ENCODE results near the gene PALMD.
A peak's percentile ranks its signal among the peaks of the same experiment; 100 is the strongest.

PALMD gene

DNA sequence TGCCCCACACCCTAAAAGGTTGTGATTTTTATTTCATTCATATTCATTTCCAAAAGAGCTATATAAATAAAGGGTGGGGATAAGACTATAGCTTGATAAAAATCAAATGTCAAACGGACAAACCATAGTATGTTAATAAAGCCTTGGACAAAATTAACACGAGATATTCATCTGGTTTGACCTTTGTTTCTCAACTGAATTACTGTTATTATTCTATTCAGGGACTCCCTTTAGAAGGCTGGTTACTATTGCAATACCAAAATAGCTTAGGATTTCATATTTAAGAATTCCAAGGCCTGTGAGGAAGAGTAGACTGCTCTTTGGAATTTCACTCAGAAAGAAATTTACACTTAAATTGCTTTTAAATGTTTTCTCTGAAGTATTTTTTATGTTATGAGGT, 10.2 kb upstream of the PALMD start:
- FAIRE-seq, result no peak
- no peak for TF ChIP-seq CTCF (IDR thresholded peaks at IDR 0.05; ENCODE audit: insufficient read depth, missing control alignments)
- no peak for DNase-seq (ENCODE audit: insufficient read length, low spot score)

- FAIRE-seq (peak; percentile 94), DNase-seq (ENCODE audit: insufficient read length, low spot score) (no peak)
- no peak for TF ChIP-seq CTCF (IDR thresholded peaks at IDR 0.05; ENCODE audit: insufficient read depth, missing control alignments)
These were observed 9.2 kb upstream of the PALMD start for GRCh38 chr1:99636647-99637175.

- no peak for DNase-seq (ENCODE audit: insufficient read length, low spot score)
- no peak for TF ChIP-seq CTCF (IDR thresholded peaks at IDR 0.05; ENCODE audit: insufficient read depth, missing control alignments)
- FAIRE-seq, result peak; percentile 70
These were observed 7.1 kb upstream of the PALMD start for GRCh38 chr1:99638853-99639252.

GRCh38 chr1:99639408-99639807, 6.5 kb upstream of the PALMD start:
- no peak for DNase-seq (ENCODE audit: insufficient read length, low spot score)
- no peak for TF ChIP-seq CTCF (IDR thresholded peaks at IDR 0.05; ENCODE audit: insufficient read depth, missing control alignments)
- peak; percentile 41 for FAIRE-seq

GRCh38 chr1:99639945-99640344, 6.0 kb upstream of the PALMD start:
- FAIRE-seq, result peak; percentile 82
- no peak for TF ChIP-seq CTCF (IDR thresholded peaks at IDR 0.05; ENCODE audit: insufficient read depth, missing control alignments)
- no peak for DNase-seq (ENCODE audit: insufficient read length, low spot score)

DNA sequence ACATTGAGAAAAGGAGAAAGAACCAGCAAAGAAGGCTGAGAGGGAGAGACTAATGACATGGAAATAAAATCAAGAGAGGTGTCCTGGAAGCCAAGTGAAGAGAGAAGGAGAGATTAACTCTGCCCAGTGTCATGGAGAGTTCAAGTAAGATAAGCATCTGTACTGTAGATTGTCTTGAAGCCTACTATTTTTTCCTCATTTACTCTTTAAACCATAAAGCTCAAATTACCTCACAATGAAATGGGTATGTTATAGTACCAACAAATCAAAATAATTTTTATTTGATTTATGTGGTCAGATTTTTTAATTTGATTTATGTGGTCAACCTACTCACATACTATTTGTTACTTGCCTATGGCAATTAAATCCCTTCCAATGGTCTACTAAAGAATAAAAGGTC, 5.2 kb upstream of the PALMD start:
- DNase-seq (ENCODE audit: insufficient read length, low spot score) (no peak), FAIRE-seq (no peak)
- TF ChIP-seq CTCF (IDR thresholded peaks at IDR 0.05; ENCODE audit: insufficient read depth, missing control alignments), result no peak

DNA sequence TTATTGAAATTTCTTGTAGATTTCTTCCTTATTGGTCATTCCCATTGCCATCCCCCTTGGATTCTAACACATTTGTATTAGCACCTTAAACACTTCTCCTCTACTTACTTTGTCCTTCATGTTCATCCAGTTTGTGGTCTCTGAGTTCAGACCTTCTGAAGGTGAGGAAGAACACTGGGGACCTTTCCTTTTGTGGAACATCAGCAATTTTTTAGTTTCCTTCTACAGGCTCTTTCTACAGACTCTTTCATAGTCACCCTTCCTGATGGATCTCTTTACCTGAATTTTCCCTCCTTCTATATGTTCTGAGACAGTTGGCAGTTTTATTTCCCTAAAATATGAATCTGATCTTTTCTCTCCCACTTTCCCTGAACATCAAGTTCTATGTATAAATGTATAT, 4.4 kb upstream of the PALMD start:
- DNase-seq (ENCODE audit: insufficient read length, low spot score) (no peak), FAIRE-seq (no peak)
- TF ChIP-seq CTCF (IDR thresholded peaks at IDR 0.05; ENCODE audit: insufficient read depth, missing control alignments), result no peak
